B cell (primary cell): ENCODE results near the gene SDR9C7.

ENCODE experiments used
- CTCF ChIP-seq: fragments of 200-600 bp; IDR thresholded peaks from one replicate; pipeline ENCODE4 v1.8.0; 2022; ENCODE audit warnings: antibody characterized with exemption, mild to moderate bottlenecking
- EZH2 ChIP-seq: IDR thresholded peaks from 2 replicates; pipeline ENCODE4 v1.6.1; 2012; ENCODE audit warnings: borderline replicate concordance, low read depth, mild to moderate bottlenecking, moderate library complexity, low read length; ENCODE audit not compliant: insufficient read depth, poor library complexity, severe bottlenecking

GRCh38 chr12:56878010-56878339, 56.2 kb downstream of the SDR9C7 start:
- TF ChIP-seq CTCF (no peak), EZH2 (no peak)
